Prostate gland (tissue), 2 donors: ENCODE data around the gene SLC9A4.

Experiments used
- CTCF ChIP-seq, 4 experiments: fragments of 200-600 bp in 2 of 4; fragments of 450-650 bp in 2 of 4; sonication (generic) in 2 of 4; IDR thresholded peaks; 1 replicate in 3 of 4; 2 replicates in 1 of 4; pipeline ENCODE4 v1.5.1; 2016 to 2019; ENCODE audit warnings: antibody characterized with exemption in 4 of 4, mild to moderate bottlenecking in 2 of 4, moderate library complexity in 2 of 4
- POLR2A ChIP-seq: fragments of 450-650 bp; IDR thresholded peaks from one replicate; pipeline ENCODE4 v1.6.1; 2016; ENCODE audit warnings: antibody characterized with exemption, mild to moderate bottlenecking

- no peak for TF ChIP-seq POLR2A
- no peak for TF ChIP-seq CTCF (IDR thresholded peaks at IDR 0.05)
These were observed 76.0 kb downstream of the SLC9A4 start for GRCh38 chr2:102549027-102549426.
